ENCODE results near the gene DPH2. TPM values are rescaled to one million over a fixed set of nuclear protein-coding genes. Genes with fewer than 3 reads are reported as not detected.

DPH2 gene
- total RNA-seq, 1 experiment from 2014 or later, result 57.5 TPM

DNA sequence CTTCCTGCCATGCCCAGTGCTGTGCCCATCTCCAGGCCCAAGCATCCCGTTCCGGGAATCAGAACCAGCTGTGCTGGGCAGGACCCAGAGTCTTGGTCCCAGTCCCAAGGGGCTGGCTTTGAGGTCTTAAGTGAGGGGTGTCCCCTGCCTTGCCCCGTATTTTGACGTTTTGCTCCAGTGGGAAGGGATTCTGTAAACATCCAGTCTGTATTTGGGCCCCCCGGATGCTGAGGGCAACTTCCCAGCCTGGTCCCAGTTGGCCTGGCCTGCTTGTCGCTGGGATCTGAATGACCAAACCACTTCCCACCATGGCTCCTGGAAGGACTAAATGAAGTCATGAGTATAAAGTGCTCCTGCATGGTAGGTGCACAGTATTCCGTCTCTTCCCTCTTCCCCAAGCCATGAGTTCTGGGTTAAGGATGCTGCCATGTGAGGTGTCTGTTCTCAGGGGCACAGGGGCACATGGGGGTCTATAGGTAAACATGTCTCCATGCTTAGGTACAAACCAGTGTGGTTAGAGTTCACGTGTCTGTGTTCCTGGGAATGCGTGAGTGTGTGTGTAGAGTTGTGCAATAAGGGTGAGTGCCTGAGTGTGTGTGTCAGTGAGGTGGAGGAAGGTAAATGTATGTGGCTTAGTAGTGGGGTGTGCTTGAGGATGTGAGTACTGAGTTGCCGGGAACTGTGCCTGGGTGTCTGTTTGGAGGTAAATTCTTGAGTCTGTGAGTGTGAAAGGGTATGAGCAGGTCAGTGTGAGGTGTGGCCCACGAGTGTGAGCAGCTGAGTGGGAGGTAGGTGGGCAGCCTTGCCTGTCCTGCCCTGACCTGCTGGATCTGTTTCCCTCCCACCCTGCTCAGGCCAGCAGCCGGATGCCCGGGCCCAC, 10.7 kb downstream of the DPH2 start:
- CTCF ChIA-PET, result interaction anchor here (1.1 kb wide), 1 partner anchor 12 kb away, joined by 4 read pairs; no protein-coding TSS in a partner anchor
- TF ChIP-seq, protein P1, sequence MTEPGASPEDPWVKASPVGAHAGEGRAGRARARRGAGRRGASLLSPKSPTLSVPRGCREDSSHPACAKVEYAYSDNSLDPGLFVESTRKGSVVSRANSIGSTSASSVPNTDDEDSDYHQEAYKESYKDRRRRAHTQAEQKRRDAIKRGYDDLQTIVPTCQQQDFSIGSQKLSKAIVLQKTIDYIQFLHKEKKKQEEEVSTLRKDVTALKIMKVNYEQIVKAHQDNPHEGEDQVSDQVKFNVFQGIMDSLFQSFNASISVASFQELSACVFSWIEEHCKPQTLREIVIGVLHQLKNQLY (CRISPR knock-in tag; IDR thresholded peaks at IDR 0.05), result no peak
- 0 out of 2 replicates have a peak, but pooled peaks have one; percentile 18 for TF ChIP-seq NFE2L1 (CRISPR knock-in tag; IDR thresholded peaks at IDR 0.05)
- POLR2A ChIA-PET, result interaction anchor here (0.6 kb wide), 1 partner anchor 8 kb away, joined by 3 read pairs; no protein-coding TSS in a partner anchor

DNA sequence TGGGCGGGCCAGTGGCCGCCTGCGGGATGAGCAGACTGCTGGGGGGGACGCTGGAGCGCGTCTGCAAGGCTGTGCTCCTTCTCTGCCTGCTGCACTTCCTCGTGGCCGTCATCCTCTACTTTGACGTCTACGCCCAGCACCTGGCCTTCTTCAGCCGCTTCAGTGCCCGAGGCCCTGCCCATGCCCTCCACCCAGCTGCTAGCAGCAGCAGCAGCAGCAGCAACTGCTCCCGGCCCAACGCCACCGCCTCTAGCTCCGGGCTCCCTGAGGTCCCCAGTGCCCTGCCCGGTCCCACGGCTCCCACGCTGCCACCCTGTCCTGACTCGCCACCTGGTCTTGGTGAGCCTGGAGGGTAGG, 11.3 kb downstream of the DPH2 start:
- Mint-ChIP-seq H3K27me3 (ENCODE audit: low read depth) (no peaks in the 10 kb centered on the region; the same call in 1 of the 2 replicates), H3K4me3 (no peak overlapping the region; the same call in 1 of the 2 replicates), H3K4me1 (peaks cover 27% of the 10 kb centered on the region), H3K9me3 (no peaks in the 10 kb centered on the region), H3K27ac (no peak overlapping the region), H3K36me3 (peaks cover 29% of the 10 kb centered on the region)
- ATAC-seq, result no peak
- POLR2A ChIA-PET, result no interaction called here
- DNase-seq (ENCODE audit: low spot score), result no peak
- CTCF ChIA-PET, result no interaction called here
- TF ChIP-seq, protein P2, sequence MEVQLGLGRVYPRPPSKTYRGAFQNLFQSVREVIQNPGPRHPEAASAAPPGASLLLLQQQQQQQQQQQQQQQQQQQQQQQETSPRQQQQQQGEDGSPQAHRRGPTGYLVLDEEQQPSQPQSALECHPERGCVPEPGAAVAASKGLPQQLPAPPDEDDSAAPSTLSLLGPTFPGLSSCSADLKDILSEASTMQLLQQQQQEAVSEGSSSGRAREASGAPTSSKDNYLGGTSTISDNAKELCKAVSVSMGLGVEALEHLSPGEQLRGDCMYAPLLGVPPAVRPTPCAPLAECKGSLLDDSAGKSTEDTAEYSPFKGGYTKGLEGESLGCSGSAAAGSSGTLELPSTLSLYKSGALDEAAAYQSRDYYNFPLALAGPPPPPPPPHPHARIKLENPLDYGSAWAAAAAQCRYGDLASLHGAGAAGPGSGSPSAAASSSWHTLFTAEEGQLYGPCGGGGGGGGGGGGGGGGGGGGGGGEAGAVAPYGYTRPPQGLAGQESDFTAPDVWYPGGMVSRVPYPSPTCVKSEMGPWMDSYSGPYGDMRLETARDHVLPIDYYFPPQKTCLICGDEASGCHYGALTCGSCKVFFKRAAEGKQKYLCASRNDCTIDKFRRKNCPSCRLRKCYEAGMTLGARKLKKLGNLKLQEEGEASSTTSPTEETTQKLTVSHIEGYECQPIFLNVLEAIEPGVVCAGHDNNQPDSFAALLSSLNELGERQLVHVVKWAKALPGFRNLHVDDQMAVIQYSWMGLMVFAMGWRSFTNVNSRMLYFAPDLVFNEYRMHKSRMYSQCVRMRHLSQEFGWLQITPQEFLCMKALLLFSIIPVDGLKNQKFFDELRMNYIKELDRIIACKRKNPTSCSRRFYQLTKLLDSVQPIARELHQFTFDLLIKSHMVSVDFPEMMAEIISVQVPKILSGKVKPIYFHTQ (CRISPR knock-in tag; IDR thresholded peaks at IDR 0.05), result no peak
- TF ChIP-seq, protein P3, sequence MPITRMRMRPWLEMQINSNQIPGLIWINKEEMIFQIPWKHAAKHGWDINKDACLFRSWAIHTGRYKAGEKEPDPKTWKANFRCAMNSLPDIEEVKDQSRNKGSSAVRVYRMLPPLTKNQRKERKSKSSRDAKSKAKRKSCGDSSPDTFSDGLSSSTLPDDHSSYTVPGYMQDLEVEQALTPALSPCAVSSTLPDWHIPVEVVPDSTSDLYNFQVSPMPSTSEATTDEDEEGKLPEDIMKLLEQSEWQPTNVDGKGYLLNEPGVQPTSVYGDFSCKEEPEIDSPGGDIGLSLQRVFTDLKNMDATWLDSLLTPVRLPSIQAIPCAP (CRISPR knock-in tag; IDR thresholded peaks at IDR 0.05), result no peak
- TF ChIP-seq FOXP1 (CRISPR knock-in tag; IDR thresholded peaks at IDR 0.05; ENCODE audit: borderline replicate concordance) (no peak), RELA (CRISPR knock-in tag; IDR thresholded peaks at IDR 0.05; ENCODE audit: borderline replicate concordance) (no peak), ZNF396 (CRISPR knock-in tag; IDR thresholded peaks at IDR 0.05; ENCODE audit: borderline replicate concordance) (no peak), ZBTB21 (CRISPR knock-in tag; IDR thresholded peaks at IDR 0.05; ENCODE audit: borderline replicate concordance) (no peak), NR3C1 (CRISPR knock-in tag; conservative IDR thresholded peaks at IDR 0.05; ENCODE audit: low read depth) (no peak), ESRRA (CRISPR knock-in tag; IDR thresholded peaks at IDR 0.05; ENCODE audit: borderline replicate concordance) (no peak), SP1 (CRISPR knock-in tag; conservative IDR thresholded peaks at IDR 0.05) (no peak), CBFB (CRISPR knock-in tag; IDR thresholded peaks at IDR 0.05; ENCODE audit: low read depth) (no peak), MYBL2 (CRISPR knock-in tag; IDR thresholded peaks at IDR 0.05) (no peak)
- TF ChIP-seq, protein P4, sequence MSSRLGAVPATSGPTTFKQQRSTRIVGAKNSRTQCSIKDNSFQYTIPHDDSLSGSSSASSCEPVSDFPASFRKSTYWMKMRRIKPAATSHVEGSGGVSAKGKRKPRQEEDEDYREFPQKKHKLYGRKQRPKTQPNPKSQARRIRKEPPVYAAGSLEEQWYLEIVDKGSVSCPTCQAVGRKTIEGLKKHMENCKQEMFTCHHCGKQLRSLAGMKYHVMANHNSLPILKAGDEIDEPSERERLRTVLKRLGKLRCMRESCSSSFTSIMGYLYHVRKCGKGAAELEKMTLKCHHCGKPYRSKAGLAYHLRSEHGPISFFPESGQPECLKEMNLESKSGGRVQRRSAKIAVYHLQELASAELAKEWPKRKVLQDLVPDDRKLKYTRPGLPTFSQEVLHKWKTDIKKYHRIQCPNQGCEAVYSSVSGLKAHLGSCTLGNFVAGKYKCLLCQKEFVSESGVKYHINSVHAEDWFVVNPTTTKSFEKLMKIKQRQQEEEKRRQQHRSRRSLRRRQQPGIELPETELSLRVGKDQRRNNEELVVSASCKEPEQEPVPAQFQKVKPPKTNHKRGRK (CRISPR knock-in tag; IDR thresholded peaks at IDR 0.05; ENCODE audit: borderline replicate concordance), result no peak
- TF ChIP-seq, protein P5, sequence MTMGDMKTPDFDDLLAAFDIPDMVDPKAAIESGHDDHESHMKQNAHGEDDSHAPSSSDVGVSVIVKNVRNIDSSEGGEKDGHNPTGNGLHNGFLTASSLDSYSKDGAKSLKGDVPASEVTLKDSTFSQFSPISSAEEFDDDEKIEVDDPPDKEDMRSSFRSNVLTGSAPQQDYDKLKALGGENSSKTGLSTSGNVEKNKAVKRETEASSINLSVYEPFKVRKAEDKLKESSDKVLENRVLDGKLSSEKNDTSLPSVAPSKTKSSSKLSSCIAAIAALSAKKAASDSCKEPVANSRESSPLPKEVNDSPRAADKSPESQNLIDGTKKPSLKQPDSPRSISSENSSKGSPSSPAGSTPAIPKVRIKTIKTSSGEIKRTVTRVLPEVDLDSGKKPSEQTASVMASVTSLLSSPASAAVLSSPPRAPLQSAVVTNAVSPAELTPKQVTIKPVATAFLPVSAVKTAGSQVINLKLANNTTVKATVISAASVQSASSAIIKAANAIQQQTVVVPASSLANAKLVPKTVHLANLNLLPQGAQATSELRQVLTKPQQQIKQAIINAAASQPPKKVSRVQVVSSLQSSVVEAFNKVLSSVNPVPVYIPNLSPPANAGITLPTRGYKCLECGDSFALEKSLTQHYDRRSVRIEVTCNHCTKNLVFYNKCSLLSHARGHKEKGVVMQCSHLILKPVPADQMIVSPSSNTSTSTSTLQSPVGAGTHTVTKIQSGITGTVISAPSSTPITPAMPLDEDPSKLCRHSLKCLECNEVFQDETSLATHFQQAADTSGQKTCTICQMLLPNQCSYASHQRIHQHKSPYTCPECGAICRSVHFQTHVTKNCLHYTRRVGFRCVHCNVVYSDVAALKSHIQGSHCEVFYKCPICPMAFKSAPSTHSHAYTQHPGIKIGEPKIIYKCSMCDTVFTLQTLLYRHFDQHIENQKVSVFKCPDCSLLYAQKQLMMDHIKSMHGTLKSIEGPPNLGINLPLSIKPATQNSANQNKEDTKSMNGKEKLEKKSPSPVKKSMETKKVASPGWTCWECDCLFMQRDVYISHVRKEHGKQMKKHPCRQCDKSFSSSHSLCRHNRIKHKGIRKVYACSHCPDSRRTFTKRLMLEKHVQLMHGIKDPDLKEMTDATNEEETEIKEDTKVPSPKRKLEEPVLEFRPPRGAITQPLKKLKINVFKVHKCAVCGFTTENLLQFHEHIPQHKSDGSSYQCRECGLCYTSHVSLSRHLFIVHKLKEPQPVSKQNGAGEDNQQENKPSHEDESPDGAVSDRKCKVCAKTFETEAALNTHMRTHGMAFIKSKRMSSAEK (CRISPR knock-in tag; IDR thresholded peaks at IDR 0.05; ENCODE audit: borderline replicate concordance), result no peak
- TF ChIP-seq, protein P6, sequence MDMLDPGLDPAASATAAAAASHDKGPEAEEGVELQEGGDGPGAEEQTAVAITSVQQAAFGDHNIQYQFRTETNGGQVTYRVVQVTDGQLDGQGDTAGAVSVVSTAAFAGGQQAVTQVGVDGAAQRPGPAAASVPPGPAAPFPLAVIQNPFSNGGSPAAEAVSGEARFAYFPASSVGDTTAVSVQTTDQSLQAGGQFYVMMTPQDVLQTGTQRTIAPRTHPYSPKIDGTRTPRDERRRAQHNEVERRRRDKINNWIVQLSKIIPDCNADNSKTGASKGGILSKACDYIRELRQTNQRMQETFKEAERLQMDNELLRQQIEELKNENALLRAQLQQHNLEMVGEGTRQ (CRISPR knock-in tag; IDR thresholded peaks at IDR 0.05), result no peak
- TF ChIP-seq, protein P7, sequence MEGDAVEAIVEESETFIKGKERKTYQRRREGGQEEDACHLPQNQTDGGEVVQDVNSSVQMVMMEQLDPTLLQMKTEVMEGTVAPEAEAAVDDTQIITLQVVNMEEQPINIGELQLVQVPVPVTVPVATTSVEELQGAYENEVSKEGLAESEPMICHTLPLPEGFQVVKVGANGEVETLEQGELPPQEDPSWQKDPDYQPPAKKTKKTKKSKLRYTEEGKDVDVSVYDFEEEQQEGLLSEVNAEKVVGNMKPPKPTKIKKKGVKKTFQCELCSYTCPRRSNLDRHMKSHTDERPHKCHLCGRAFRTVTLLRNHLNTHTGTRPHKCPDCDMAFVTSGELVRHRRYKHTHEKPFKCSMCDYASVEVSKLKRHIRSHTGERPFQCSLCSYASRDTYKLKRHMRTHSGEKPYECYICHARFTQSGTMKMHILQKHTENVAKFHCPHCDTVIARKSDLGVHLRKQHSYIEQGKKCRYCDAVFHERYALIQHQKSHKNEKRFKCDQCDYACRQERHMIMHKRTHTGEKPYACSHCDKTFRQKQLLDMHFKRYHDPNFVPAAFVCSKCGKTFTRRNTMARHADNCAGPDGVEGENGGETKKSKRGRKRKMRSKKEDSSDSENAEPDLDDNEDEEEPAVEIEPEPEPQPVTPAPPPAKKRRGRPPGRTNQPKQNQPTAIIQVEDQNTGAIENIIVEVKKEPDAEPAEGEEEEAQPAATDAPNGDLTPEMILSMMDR (IDR thresholded peaks at IDR 0.05), result no peak

More for the DNA sequence above, 10.7 kb downstream of the DPH2 start:
- peak overlapping the region; percentile 84 for H3K4me3 Mint-ChIP-seq
- H3K4me1 Mint-ChIP-seq, result peaks cover 31% of the 10 kb centered on the region
- no peak overlapping the region for H3K27ac Mint-ChIP-seq
- ATAC-seq (no peak), DNase-seq (ENCODE audit: low spot score) (no peak)
- H3K36me3 Mint-ChIP-seq, result peaks cover 27% of the 10 kb centered on the region
- H3K9me3 Mint-ChIP-seq, result no peaks in the 10 kb centered on the region
- no peaks in the 10 kb centered on the region; the same call in 1 of the 2 replicates for H3K27me3 Mint-ChIP-seq (ENCODE audit: low read depth)

All from WTC11 (cell line).